HCT116 (cell line): ENCODE data around the gene RAB11FIP2. TPM values are rescaled to one million over a fixed set of nuclear protein-coding genes. Genes with fewer than 3 reads are reported as not detected.

ENCODE experiments used
- ATAC-seq: fragments of 200-7000 bp; cut with Tn5 transposase; 2 replicates; pipeline ENCODE4 v1.9.1; 2020; ENCODE audit warnings: mild to moderate bottlenecking, moderate library complexity
- BruUV-seq: library from RNA; stranded (reverse); fragments of 400-500 nt; replicated peaks from 2 replicates; lab custom pipeline; 2021; lab: Mats Ljungman, UMichigan
- CTCF ChIA-PET: fragments of 300-600 bp; sonication (Branson Sonifier 250); formaldehyde crosslinking; loops from one replicate; lab custom pipeline; 2021; ENCODE audit warnings: antibody characterized with exemption; lab: Charles Lee
- POLR2A ChIA-PET: fragments of 300-600, 350-600 bp; sonication (Branson Sonifier 250); formaldehyde crosslinking; loops from one replicate; lab custom pipeline; 2021; ENCODE audit warnings: antibody characterized with exemption; lab: Charles Lee
- RAD21 ChIA-PET, 2 experiments: fragments of 300-600 bp; sonication (Branson Sonifier 250); formaldehyde crosslinking; loops; one replicate each; lab custom pipeline; 2023; ENCODE audit warnings: low total read pairs in 2 of 2; ENCODE audit not compliant: uncharacterized antibody in 2 of 2, unreplicated experiment in 2 of 2, low non-redundant PET in 1 of 2; lab: Charles Lee
- DNase-seq: peaks from one replicate; pipeline ENCODE4 v3.0.0-alpha.2; 2010; ENCODE audit warnings: low read depth, low spot score
- H2AFZ ChIP-seq: fragments of 200-600 bp; shearing (Covaris generic), sonication (generic); 2 replicates; pipeline ENCODE4 v1.6.1; 2017; ENCODE audit warnings: low read depth, mixed run types, mixed read lengths, antibody characterized with exemption, low read length; ENCODE audit not compliant: poor library complexity, severe bottlenecking
- H3K27ac ChIP-seq: 2 replicates; pipeline ENCODE4 v1.5.1; 2012; ENCODE audit warnings: low read depth, low read length
- H3K27me3 ChIP-seq: fragments of 200-600 bp; sonication (generic); 2 replicates; pipeline ENCODE4 v1.6.1; 2016; ENCODE audit warnings: mixed run types, low read length, mixed read lengths; ENCODE audit not compliant: insufficient read depth
- H3K36me3 ChIP-seq, 2 experiments: fragments of 200-500 bp in 1 of 2; fragments of 200-600 bp in 1 of 2; sonication (Bioruptor generic) in 1 of 2; sonication (generic) in 1 of 2; 2 replicates each; pipeline versions ENCODE4 v1.5.1 to v1.6.1; 2014 to 2016; ENCODE audit warnings: low read length in 2 of 2, inconsistent platforms in 1 of 2, mixed read lengths in 1 of 2, mixed run types in 1 of 2; ENCODE audit not compliant: insufficient read depth in 2 of 2, control insufficient read depth in 1 of 2
- H3K4me1 ChIP-seq, 2 experiments: fragments of 200-600 bp in 1 of 2; sonication (generic) in 1 of 2; 2 replicates each; pipeline versions ENCODE4 v1.5.1 to v1.6.1; 2012 to 2017; ENCODE audit warnings: low read length in 2 of 2, inconsistent platforms in 1 of 2, mild to moderate bottlenecking in 1 of 2, mixed read lengths in 1 of 2, mixed run types in 1 of 2, moderate library complexity in 1 of 2; ENCODE audit not compliant: insufficient read depth in 2 of 2, control insufficient read depth in 1 of 2
- H3K4me2 ChIP-seq: fragments of 200-600 bp; sonication (generic); 2 replicates; pipeline ENCODE4 v1.6.1; 2017; ENCODE audit warnings: mixed run types, low read length, mixed read lengths
- H3K4me3 ChIP-seq, 2 experiments: fragments of 200-600 bp in 1 of 2; sonication (generic) in 1 of 2; replicated peaks in 1 of 2; 2 replicates each; pipeline ENCODE4 v1.5.1; 2011 to 2016; ENCODE audit warnings: low read length in 2 of 2, control low read depth in 1 of 2, low read depth in 1 of 2, mild to moderate bottlenecking in 1 of 2, mixed read lengths in 1 of 2, mixed run types in 1 of 2
- H3K79me2 ChIP-seq: fragments of 200-600 bp; sonication (generic); 2 replicates; pipeline ENCODE4 v1.6.1; 2017; ENCODE audit warnings: mild to moderate bottlenecking, mixed run types, low read length, moderate library complexity, mixed read lengths; ENCODE audit not compliant: insufficient read depth
- H3K9ac ChIP-seq: fragments of 200-600 bp; sonication (generic); 2 replicates; pipeline ENCODE4 v1.6.1; 2016; ENCODE audit warnings: low read length, mixed read lengths
- H3K9me2 ChIP-seq: fragments of 200-600 bp; sonication (generic), shearing (Covaris generic); 2 replicates; pipeline ENCODE4 v1.6.1; 2017; ENCODE audit warnings: mixed run types, mild to moderate bottlenecking, moderate library complexity; ENCODE audit not compliant: insufficient read depth
- H3K9me3 ChIP-seq, 2 experiments: fragments of 200-500 bp in 1 of 2; fragments of 200-600 bp in 1 of 2; sonication (Bioruptor generic) in 1 of 2; sonication (generic) in 1 of 2; 2 replicates each; pipeline ENCODE4 v1.6.1; 2014 to 2017; ENCODE audit warnings: low read length in 2 of 2, mixed read lengths in 2 of 2, inconsistent platforms in 1 of 2, low read depth in 1 of 2, mild to moderate bottlenecking in 1 of 2, mixed run types in 1 of 2, moderate library complexity in 1 of 2; ENCODE audit not compliant: control insufficient read depth in 1 of 2, insufficient read depth in 1 of 2
- H4K20me1 ChIP-seq: fragments of 200-600 bp; sonication (generic), shearing (Covaris generic); 2 replicates; pipeline ENCODE4 v1.6.1; 2017; ENCODE audit warnings: mixed run types, mild to moderate bottlenecking, moderate library complexity; ENCODE audit not compliant: insufficient read depth
- ATF3 ChIP-seq: IDR thresholded peaks from 2 replicates; pipeline ENCODE4 v1.6.1; 2012
- CBX3 ChIP-seq: IDR thresholded peaks from 2 replicates; pipeline ENCODE4 v1.6.1; 2012; ENCODE audit warnings: low read depth
- CTCF ChIP-seq, 3 experiments: fragments of 200-600 bp in 1 of 3; sonication (generic) in 1 of 3; IDR thresholded peaks in 2 of 3; conservative IDR thresholded peaks in 1 of 3; 2 replicates each; pipeline ENCODE4 v1.5.1; 2012 to 2017; ENCODE audit warnings: low read depth in 2 of 3, low read length in 2 of 3, antibody characterized with exemption in 1 of 3, borderline replicate concordance in 1 of 3, control low read depth in 1 of 3, mild to moderate bottlenecking in 1 of 3, mixed read lengths in 1 of 3, mixed run types in 1 of 3, moderate library complexity in 1 of 3; ENCODE audit not compliant: insufficient read depth in 1 of 3
- ELF1 ChIP-seq: IDR thresholded peaks from 2 replicates; pipeline ENCODE4 v1.6.1; 2012; ENCODE audit warnings: low read depth, borderline replicate concordance
- EZH2 ChIP-seq: fragments of 200-600 bp; sonication (generic); IDR thresholded peaks from 2 replicates; pipeline ENCODE4 v1.6.1; 2017; ENCODE audit warnings: antibody characterized with exemption, mixed run types
- EZH2phosphoT487 ChIP-seq: fragments of 200-600 bp; IDR thresholded peaks from 2 replicates; pipeline ENCODE4 v1.6.1; 2018; ENCODE audit warnings: antibody characterized with exemption, borderline replicate concordance
- FOSL1 ChIP-seq: IDR thresholded peaks from 2 replicates; pipeline ENCODE4 v1.6.1; 2012; ENCODE audit warnings: low read depth
- JUND ChIP-seq: IDR thresholded peaks from 2 replicates; pipeline ENCODE4 v1.6.1; 2012
- POLR2A ChIP-seq: IDR thresholded peaks from 2 replicates; pipeline ENCODE4 v1.7.0; 2011; ENCODE audit warnings: borderline replicate concordance; ENCODE audit not compliant: insufficient read depth, insufficient read length; ENCODE audit errors: extremely low read depth
- RAD21 ChIP-seq: IDR thresholded peaks from 2 replicates; pipeline ENCODE4 v1.6.1; 2012; ENCODE audit warnings: low read depth, mild to moderate bottlenecking
- REST ChIP-seq: IDR thresholded peaks from 2 replicates; pipeline ENCODE4 v1.6.1; 2012; ENCODE audit warnings: low read depth
- SIN3A ChIP-seq: IDR thresholded peaks from 2 replicates; pipeline ENCODE4 v1.6.1; 2012; ENCODE audit warnings: low read depth
- SP1 ChIP-seq: IDR thresholded peaks from 2 replicates; pipeline ENCODE4 v1.6.1; 2012; ENCODE audit warnings: low read depth
- SRF ChIP-seq: IDR thresholded peaks from 2 replicates; pipeline ENCODE4 v1.6.1; 2012; ENCODE audit warnings: low read depth
- TCF7L2 ChIP-seq: IDR thresholded peaks from 2 replicates; pipeline ENCODE4 v1.7.0; 2011; ENCODE audit warnings: borderline replicate concordance, inconsistent platforms; ENCODE audit not compliant: insufficient read depth, insufficient read length; ENCODE audit errors: extremely low read depth
- ZBTB33 ChIP-seq: IDR thresholded peaks from 2 replicates; pipeline ENCODE4 v1.6.1; 2011; ENCODE audit warnings: mild to moderate bottlenecking, low read length, moderate library complexity; ENCODE audit not compliant: insufficient replicate concordance; ENCODE audit errors: extremely low read depth
- ZFX ChIP-seq: fragments of 450-650 bp; IDR thresholded peaks from 2 replicates; pipeline ENCODE4 v1.6.1; 2017
- intact Hi-C: fragments of 100-400 bp; cut with micrococcal nuclease; formaldehyde crosslinking; loops from 2 replicates; pipeline ENCODE4 v1.10.0; 2022
- total RNA-seq: library from RNA; stranded (reverse); gene quantifications from one replicate; pipeline ENCODE4 v1.2.1, GENCODE V29; 2021; ENCODE audit not compliant: unreplicated experiment

The RAB11FIP2 gene
- total RNA-seq, 1 experiment from 2014 or later = 16.8 TPM

GRCh38 chr10:118062798-118063238 is 16.1 kb upstream of the RAB11FIP2 start (continued):
- no peak for TF ChIP-seq REST

- Histone ChIP-seq H3K9ac (no peak overlapping the region), H3K9me3 (no peaks in the 10 kb centered on the region), H2AFZ (no peak overlapping the region), H3K4me3 (no peak overlapping the region), H4K20me1 (no peaks in the 10 kb centered on the region), H3K79me2 (no peaks in the 10 kb centered on the region), H3K4me2 (no peak overlapping the region), H3K4me1 (no peaks in the 10 kb centered on the region), H3K9me2 (no peaks in the 10 kb centered on the region), H3K36me3 (no peaks in the 10 kb centered on the region), H3K27me3 (no peaks in the 10 kb centered on the region), H3K27ac (no peak overlapping the region)
- ChIA-PET CTCF (no interaction called here), RAD21 (no interaction called here), POLR2A (no interaction called here)
- ATAC-seq (no peak), DNase-seq (no peak)
- intact Hi-C loops = no loop called here
- no TSS peak for BruUV-seq
- TF ChIP-seq TCF7L2 = no peak
- no peak for TF ChIP-seq CBX3
- no peak for TF ChIP-seq ATF3
- no peak for TF ChIP-seq SRF
- no peak for TF ChIP-seq FOSL1
- no peak for TF ChIP-seq JUND
- no peak for TF ChIP-seq CTCF (IDR thresholded peaks at IDR 0.05 in 2 of 3, conservative IDR thresholded peaks at IDR 0.05 in 1 of 3; ENCODE audit: borderline replicate concordance in 1 of 3, insufficient read depth in 1 of 3, low read depth in 2 of 3, low read length in 2 of 3)
- TF ChIP-seq SP1 = no peak
- no peak for TF ChIP-seq POLR2A
- no peak for TF ChIP-seq ZFX
- no peak for TF ChIP-seq EZH2
- no peak for TF ChIP-seq ZBTB33
- no peak for TF ChIP-seq SIN3A
- TF ChIP-seq EZH2phosphoT487 = no peak
- no peak for TF ChIP-seq RAD21
- no peak for TF ChIP-seq ELF1
- TF ChIP-seq, all 23 proteins: peak for 0
Measured at GRCh38 chr10:118058371-118058770, 11.6 kb upstream of the RAB11FIP2 start.
